ENCODE data around the gene PTPRJ. TPM values are rescaled to one million over a fixed set of nuclear protein-coding genes. Genes with fewer than 3 reads are reported as not detected.

Gene PTPRJ
- total and polyA plus RNA-seq, 2 of the 13 experiments (the other 11 are each of a cell fraction or from before 2014, with no cell fraction given): 1.0 to 1.2 TPM

DNA sequence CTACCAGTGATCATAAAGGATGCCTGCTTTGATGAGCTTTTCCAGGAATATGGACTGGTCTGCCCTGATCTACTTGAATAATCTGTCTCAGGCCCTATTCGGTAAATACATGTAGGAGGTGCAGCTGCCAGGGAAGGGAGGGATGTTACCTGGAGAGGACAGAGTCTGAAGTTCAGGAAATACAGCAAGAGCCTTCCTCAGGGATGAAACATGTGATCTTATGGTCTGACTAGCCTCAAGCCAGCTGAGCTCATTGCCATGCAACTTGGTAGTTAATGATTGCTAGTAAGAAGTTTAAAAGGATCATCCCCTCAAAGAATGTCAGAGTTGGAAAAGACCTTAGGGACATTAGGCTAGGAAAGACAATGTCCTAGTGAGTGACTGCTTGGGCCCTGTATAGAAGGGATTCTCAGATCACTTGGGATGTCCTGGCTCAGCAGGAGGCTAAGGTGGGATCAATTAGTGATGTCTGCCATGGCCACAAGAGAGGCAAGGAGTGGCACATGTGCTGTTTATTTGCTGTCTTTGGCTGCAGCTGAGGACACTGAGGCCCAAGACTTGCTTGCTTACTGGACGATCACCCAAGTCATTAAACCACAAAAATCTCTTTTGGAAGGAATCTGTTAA, 18.5 kb downstream of the PTPRJ start (continued):
- TF ChIP-seq ARNTL (CRISPR knock-in tag; IDR thresholded peaks at IDR 0.05) (peak; percentile 81; the same call in 1 of the 2 replicates), PITX1 (CRISPR knock-in tag; IDR thresholded peaks at IDR 0.05) (peak; percentile 59; the same call in 1 of the 2 replicates), YEATS4 (CRISPR knock-in tag; IDR thresholded peaks at IDR 0.05; ENCODE audit: borderline replicate concordance) (no peak), POLR2G (IDR thresholded peaks at IDR 0.05; ENCODE audit: low read depth, low read length) (peak; percentile 75), RARA (CRISPR knock-in tag; IDR thresholded peaks at IDR 0.05) (0 out of 2 replicates have a peak, but pooled peaks have one; percentile 31), POLR2AphosphoS5 (IDR thresholded peaks at IDR 0.05; ENCODE audit: low read depth, low read length) (peak; percentile 70), KDM1A (CRISPR knock-in tag; IDR thresholded peaks at IDR 0.05) (no peak), ELF3 (CRISPR knock-in tag; IDR thresholded peaks at IDR 0.05) (peak; percentile 63), GATAD1 (CRISPR knock-in tag; IDR thresholded peaks at IDR 0.05) (0 out of 2 replicates have a peak, but pooled peaks have one; percentile 34), FOXA3 (CRISPR knock-in tag; IDR thresholded peaks at IDR 0.05) (peak; percentile 39), ZMYM4 (CRISPR knock-in tag; IDR thresholded peaks at IDR 0.05) (peak; percentile 92), ARNT (IDR thresholded peaks at IDR 0.05) (no peak), JUN (CRISPR knock-in tag; IDR thresholded peaks at IDR 0.05) (no peak), RXRB (CRISPR knock-in tag; IDR thresholded peaks at IDR 0.05; ENCODE audit: borderline replicate concordance) (0 out of 2 replicates have a peak, but pooled peaks have one; percentile 18), NRL (CRISPR knock-in tag; IDR thresholded peaks at IDR 0.05; ENCODE audit: borderline replicate concordance) (no peak), ZMYM3 (CRISPR knock-in tag; IDR thresholded peaks at IDR 0.05) (peak; percentile 9; the same call in 1 of the 2 replicates), TOE1 (CRISPR knock-in tag; IDR thresholded peaks at IDR 0.05) (no peak), NCOR1 (IDR thresholded peaks at IDR 0.05; ENCODE audit: borderline replicate concordance, low read length) (peak; percentile 39; the same call in 1 of the 2 replicates), ZNF788 (CRISPR knock-in tag; IDR thresholded peaks at IDR 0.05; ENCODE audit: borderline replicate concordance) (0 out of 2 replicates have a peak, but pooled peaks have one; percentile 28), SALL1 (CRISPR knock-in tag; IDR thresholded peaks at IDR 0.05) (peak; percentile 59)
- TF ChIP-seq, protein P1, sequence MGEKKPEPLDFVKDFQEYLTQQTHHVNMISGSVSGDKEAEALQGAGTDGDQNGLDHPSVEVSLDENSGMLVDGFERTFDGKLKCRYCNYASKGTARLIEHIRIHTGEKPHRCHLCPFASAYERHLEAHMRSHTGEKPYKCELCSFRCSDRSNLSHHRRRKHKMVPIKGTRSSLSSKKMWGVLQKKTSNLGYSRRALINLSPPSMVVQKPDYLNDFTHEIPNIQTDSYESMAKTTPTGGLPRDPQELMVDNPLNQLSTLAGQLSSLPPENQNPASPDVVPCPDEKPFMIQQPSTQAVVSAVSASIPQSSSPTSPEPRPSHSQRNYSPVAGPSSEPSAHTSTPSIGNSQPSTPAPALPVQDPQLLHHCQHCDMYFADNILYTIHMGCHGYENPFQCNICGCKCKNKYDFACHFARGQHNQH (CRISPR knock-in tag; IDR thresholded peaks at IDR 0.05): 0 out of 2 replicates have a peak, but pooled peaks have one; percentile 39
- TF ChIP-seq, protein P2, sequence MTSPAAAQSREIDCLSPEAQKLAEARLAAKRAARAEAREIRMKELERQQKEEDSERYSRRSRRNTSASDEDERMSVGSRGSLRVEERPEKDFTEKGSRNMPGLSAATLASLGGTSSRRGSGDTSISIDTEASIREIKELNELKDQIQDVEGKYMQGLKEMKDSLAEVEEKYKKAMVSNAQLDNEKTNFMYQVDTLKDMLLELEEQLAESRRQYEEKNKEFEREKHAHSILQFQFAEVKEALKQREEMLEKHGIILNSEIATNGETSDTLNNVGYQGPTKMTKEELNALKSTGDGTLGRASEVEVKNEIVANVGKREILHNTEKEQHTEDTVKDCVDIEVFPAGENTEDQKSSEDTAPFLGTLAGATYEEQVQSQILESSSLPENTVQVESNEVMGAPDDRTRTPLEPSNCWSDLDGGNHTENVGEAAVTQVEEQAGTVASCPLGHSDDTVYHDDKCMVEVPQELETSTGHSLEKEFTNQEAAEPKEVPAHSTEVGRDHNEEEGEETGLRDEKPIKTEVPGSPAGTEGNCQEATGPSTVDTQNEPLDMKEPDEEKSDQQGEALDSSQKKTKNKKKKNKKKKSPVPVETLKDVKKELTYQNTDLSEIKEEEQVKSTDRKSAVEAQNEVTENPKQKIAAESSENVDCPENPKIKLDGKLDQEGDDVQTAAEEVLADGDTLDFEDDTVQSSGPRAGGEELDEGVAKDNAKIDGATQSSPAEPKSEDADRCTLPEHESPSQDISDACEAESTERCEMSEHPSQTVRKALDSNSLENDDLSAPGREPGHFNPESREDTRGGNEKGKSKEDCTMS (CRISPR knock-in tag; conservative IDR thresholded peaks at IDR 0.05): no peak
